Stimulated activated CD4-positive, alpha-beta T cell treated with anti-CD3 and anti-CD28 coated beads, Interleukin-15, amount 100 ng/mL, for 24 hours (primary cell): ENCODE results near the gene OPN1SW.
A peak's percentile ranks its signal among the peaks of the same experiment; 100 is the strongest.

Experiments
- DNase-seq: peaks from one replicate; pipeline ENCODE4 v3.0.0-alpha.2; 2020

The OPN1SW gene

GRCh38 chr7:128757203-128757602 is 18.4 kb downstream of the OPN1SW start:
- DNase-seq = no peak

DNA sequence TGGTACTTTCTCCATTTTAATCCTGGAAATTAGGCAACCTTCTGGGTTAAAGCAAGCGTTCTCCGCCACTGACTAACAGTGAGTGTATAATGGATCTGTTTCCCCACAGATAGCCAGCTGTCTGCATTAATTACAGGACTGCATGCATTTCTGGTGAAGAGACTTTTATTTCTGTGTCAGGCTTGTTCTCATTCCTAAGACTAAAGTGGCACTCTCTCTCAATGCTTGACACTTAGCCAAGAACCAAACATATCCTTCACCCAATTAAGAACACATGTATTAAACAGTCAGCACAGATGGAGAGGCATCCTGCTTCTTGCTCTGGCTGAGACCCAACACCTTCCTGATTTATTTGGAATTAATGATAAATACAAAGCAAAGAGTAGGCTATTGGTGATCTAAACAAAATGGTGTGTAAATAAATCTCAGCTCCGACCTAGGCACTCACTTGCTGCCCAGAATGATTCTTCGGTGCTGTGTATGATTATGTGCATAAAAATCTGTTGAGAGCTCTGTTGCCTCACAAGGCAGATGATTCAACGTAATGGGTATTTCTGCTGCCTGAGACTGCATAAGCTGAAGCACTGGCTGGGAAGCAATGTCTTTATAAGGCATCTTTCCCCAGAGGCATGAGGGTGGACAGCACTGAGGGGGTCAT is 19.6 kb downstream of the OPN1SW start:
- no peak for DNase-seq

DNA sequence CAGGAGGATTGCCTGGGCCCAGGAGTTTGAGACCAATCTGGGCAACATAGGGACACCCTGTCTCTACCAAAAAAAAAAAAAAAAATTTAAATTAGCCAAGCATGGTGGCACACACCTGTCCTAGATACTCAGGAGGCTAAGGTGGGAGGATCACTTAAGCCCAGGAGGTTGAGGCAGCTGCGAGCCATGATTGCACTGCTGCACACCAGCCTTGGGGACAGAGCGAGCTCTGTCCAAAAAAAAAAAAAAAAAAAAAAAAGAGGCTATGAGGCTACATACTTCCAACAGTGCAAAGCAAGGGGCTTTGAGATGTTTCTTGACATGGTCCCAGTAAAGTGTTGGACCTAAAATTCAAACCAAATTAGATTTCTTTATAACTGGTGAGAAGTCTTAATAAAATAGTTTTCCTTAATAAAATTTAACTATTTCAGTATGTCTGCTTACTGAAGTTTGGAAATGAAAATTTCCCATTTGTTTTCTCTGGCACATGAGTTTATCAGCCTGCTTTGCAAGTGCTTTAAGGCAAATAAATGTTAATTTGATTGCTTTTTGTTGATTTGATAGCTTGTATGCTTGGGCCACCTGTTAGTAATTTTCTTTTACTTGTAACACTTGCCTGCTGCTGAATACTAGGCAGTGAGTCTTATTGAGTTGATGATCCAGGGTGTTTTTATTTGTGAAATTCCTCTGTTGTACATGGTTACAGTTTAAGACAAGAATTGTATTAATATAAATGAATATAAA is 20.3 kb downstream of the OPN1SW start:
- no peak for DNase-seq

GRCh38 chr7:128752251-128752650 is 23.3 kb downstream of the OPN1SW start:
- no peak for DNase-seq

- no peak for DNase-seq
Observed at GRCh38 chr7:128747327-128748079, 28.1 kb downstream of the OPN1SW start.

DNA sequence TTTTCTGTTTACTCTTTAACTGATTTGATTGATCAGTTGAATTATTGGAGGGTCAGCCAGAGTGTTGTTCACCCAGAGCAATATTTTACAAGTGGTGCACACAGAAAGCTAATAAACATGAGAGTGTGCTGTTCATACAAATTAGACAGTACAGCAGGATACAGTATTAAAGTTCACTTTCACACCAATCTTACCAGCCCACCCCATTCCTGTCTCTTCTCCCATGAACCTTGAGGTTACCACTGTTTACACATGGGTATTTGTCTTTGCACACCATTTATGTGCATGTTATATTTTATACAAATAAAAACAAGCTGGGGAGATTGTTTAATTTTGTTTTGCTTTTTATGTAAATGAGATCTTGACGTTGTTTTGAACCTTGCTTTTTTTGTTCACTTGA is 29.9 kb downstream of the OPN1SW start:
- no peak for DNase-seq

GRCh38 chr7:128744366-128744905 is 31.2 kb downstream of the OPN1SW start:
- no peak for DNase-seq

GRCh38 chr7:128743112-128743772 is 32.4 kb downstream of the OPN1SW start:
- no peak for DNase-seq

DNA sequence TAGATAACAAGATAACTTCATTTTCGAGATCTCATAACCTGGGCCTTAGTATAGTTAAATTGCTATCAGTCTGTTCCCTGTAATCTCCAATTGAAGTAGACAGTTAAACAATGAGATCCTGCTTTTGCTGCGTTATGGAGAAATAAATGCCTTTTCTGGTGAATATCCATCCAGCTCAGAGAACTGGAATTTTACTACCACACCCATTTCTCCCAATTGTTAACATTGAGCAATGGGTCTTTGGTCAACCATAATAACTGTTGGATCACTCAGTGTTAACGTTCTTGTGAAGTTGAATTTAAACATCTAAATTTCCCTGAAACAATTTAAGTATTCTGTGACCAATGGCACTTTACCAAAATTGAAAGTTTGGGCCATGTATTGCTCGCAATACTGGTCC is 33.4 kb downstream of the OPN1SW start:
- no peak for DNase-seq

DNA sequence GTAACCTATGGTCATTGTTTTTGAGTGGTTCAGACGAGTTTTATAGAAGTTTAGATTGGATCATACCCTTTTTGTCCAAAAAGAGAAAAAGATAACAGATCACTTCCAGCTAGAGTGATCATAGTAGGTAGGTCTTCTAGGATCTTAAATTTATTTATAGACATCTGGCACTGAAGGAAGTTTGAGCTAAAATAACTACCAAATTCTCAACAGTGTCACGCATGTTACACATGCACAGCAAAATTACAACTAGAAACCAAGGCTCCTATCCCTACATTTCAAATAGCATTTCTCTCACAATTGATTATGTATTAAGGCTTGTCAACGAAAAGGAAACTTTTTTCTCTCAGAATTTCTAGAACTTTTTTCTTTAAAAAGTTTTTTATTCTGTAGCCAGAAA is 34.1 kb downstream of the OPN1SW start:
- no peak for DNase-seq

DNA sequence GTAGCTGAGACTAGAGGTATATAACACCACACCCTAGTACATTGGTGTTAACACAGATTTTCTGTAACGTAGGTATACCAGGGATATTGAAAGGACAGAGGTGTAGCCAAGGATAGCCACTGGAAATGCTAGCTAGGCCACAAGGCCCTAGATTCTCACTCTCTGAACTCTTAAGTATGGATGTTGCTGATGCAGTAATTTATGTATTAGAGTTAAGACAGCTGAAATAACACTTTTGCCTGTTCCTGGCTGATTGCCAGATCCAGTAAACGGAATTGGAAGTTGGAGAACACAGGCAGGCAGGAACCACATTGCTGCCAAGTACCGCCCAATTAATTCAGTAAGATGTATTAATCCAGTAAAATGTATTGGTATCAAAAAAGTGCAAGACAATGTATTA is 34.6 kb downstream of the OPN1SW start:
- no peak for DNase-seq

- no peak for DNase-seq
Observed at GRCh38 chr7:128739990-128740682, 35.5 kb downstream of the OPN1SW start.

DNA sequence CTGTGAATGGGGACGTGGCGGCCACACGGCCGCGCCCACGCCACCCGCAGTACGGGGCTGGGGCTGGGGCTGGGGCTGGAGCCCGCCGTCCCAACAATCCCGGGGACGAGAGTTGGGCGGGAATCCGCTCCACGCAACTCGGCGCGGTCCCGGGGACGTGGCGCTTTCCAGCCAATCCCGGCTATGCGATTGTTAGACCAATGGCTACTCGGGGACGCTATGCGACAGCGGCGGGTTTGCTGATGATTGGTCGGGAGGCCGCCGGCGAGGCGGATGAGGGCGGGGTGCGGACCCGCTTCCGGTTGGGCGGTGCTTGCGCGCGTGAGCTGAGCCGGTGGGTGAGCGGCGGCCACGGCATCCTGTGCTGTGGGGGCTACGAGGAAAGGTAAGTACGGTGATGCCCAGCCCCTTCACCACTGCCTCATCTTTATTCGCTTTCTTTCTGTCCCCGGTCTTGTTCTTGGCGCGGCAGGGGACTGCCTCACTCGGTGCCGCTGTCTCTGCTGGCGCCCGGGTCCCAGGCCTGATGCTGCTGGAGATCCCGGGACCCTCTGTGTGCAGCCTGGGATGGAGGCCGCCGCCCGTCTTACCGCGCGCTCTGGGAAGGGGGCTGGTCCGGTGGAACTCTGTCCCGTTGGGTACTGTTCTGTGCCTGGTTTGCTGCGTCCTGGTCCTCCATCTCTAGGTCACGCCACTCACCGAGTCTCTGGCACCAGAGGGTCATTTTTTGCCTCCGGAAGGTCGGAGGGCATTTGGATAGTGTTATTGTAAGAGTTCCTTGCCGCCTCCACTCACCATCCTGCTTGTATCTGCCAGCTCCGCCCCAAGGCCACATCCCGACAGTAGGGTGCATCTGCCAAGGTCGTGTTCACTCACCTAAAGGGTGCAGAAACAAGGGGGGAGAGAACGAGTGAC is 36.3 kb downstream of the OPN1SW start, which contains the start of gene CALU:
Gene CALU (plus strand): TSS at position 312 of the 915 bp plus-strand sequence. CDS start 9,225 bp downstream, outside the sequence.
- DNase-seq = peak; percentile 97

GRCh38 chr7:128738570-128739047 is 37.0 kb downstream of the OPN1SW start:
- DNase-seq = no peak

DNA sequence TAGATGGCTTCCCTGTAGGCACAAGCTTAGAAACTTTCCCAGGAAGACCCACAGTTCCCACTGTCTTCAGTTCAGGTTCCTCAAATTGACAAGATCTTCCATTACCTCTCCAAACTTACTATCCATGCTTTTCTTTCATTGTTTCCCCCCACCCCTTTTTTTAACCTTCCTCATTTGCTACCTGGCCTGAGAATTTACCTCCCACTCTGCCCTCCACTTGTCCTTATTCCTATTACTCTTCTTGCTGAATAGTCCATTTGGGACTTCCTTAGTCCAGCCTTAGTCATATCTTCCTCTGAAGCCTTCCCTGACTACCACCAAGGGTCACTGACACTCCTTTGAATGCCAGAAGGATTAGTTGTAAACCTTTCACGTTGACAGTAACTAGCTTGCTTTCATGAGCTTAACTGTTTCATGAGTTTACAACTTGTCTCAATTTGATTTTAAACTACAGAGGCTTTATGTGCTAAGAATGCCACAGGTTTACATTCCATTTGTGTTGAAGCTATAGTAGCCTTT is 37.7 kb downstream of the OPN1SW start:
- no peak for DNase-seq

GRCh38 chr7:128737441-128737840 is 38.2 kb downstream of the OPN1SW start:
- DNase-seq = no peak

GRCh38 chr7:128735436-128735835 is 40.2 kb downstream of the OPN1SW start:
- DNase-seq = no peak

DNA sequence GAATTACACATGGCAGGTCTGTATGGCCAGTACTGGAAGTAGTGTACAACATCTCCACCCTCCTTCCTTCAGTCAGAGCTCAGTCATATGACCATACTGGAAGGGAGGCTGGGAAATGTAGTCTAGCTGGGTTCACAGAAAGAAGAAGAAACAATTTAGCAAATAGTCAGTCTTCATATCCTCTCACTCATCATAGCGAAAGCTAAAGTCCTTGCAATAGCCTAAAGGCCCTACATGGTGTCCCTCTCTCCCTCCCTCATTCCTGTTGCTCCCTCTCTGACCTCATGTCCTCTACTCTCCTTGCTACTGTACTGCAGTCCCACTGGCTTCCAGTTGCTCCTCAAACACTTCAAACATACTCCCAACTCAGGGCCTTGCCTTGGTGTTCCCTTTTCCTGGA is 40.7 kb downstream of the OPN1SW start:
- DNase-seq = no peak

DNA sequence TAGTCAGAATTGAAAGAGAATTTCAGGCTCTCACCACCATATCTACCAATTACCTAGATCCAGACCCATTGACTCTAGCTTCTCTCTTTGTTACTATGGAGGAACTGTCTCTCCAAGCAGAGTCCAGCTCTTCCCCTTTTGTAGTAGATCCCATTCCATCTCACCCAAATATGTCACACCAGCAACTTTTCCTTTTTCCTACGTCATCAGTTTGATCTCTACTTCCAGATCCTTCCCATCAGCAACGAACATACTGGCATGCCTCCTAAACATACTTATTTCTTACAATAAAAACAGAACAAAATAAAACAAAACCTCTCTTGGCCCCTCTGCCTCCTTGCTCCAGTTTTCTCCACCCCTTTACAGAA is 42.3 kb downstream of the OPN1SW start:
- DNase-seq = no peak

GRCh38 chr7:128732521-128733277 is 42.9 kb downstream of the OPN1SW start:
- DNase-seq = no peak
